Neuron (in vitro differentiated cells): Measurements from ENCODE around the gene MYO1D.

Source experiments
- H2AFZ ChIP-seq: one replicate; pipeline ENCODE4 v1.6.1; 2013; ENCODE audit warnings: low read depth, mild to moderate bottlenecking, inconsistent platforms, low read length, moderate library complexity
- H3K27me3 ChIP-seq: one replicate; pipeline ENCODE4 v1.6.1; 2013; ENCODE audit warnings: low read length; ENCODE audit not compliant: insufficient read depth
- H3K36me3 ChIP-seq: one replicate; pipeline ENCODE4 v1.6.1; 2013; ENCODE audit warnings: low read length; ENCODE audit not compliant: insufficient read depth
- H3K4me1 ChIP-seq: one replicate; pipeline ENCODE4 v1.6.1; 2013; ENCODE audit warnings: low read length; ENCODE audit not compliant: insufficient read depth
- H3K4me3 ChIP-seq: 2 replicates; pipeline ENCODE4 v1.5.1; 2013; ENCODE audit warnings: mild to moderate bottlenecking, low read length, moderate library complexity
- H3K9me3 ChIP-seq: one replicate; pipeline ENCODE4 v1.6.1; 2013; ENCODE audit warnings: low read length

The MYO1D gene

GRCh38 chr17:32819035-32819434 lies 57.9 kb downstream of the MYO1D start:
- H3K9me3 ChIP-seq, result no peaks in the 10 kb centered on the region
- no peak overlapping the region for H3K4me3 ChIP-seq
- peaks cover 3% of the 10 kb centered on the region for H3K27me3 ChIP-seq
- no peaks in the 10 kb centered on the region for H3K4me1 ChIP-seq
- H2AFZ ChIP-seq, result no peak overlapping the region
- no peaks in the 10 kb centered on the region for H3K36me3 ChIP-seq

GRCh38 chr17:32815460-32815859 lies 61.5 kb downstream of the MYO1D start:
- Histone ChIP-seq H2AFZ (no peak overlapping the region), H3K4me3 (no peak overlapping the region), H3K27me3 (peaks cover 3% of the 10 kb centered on the region), H3K4me1 (no peaks in the 10 kb centered on the region), H3K9me3 (no peaks in the 10 kb centered on the region), H3K36me3 (no peaks in the 10 kb centered on the region)

DNA sequence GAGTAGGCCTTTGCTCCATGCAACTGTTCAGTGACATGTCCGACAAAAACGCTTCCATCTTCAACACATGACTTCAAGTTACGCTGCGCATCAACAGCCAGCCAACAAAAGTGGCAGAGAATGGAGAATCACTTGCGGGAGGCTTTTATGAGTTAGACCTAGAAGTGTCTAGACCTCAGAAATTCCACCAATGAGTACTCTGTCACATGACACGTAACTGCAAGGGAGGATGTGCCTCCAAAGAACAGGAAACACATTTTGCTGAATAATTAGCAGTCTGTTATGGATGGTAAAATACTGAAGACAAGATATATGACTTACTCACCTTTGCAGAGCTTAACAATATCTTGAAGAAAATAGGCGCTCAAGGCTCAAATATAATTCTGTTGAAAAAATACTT lies 62.1 kb downstream of the MYO1D start:
- H3K36me3 ChIP-seq, result no peaks in the 10 kb centered on the region
- no peaks in the 10 kb centered on the region for H3K9me3 ChIP-seq
- no peak overlapping the region for H2AFZ ChIP-seq
- no peak overlapping the region for H3K4me3 ChIP-seq
- no peaks in the 10 kb centered on the region for H3K4me1 ChIP-seq
- H3K27me3 ChIP-seq, result peaks cover 3% of the 10 kb centered on the region

- H2AFZ ChIP-seq, result no peak overlapping the region
- no peaks in the 10 kb centered on the region for H3K4me1 ChIP-seq
- H3K36me3 ChIP-seq, result no peaks in the 10 kb centered on the region
- no peaks in the 10 kb centered on the region for H3K9me3 ChIP-seq
- peaks cover under 1% of the 10 kb centered on the region for H3K27me3 ChIP-seq
- no peak overlapping the region for H3K4me3 ChIP-seq
Observed at GRCh38 chr17:32813021-32813420, 63.9 kb downstream of the MYO1D start.

- no peak overlapping the region for H2AFZ ChIP-seq
- H3K27me3 ChIP-seq, result peaks cover 2% of the 10 kb centered on the region
- H3K36me3 ChIP-seq, result no peaks in the 10 kb centered on the region
- no peaks in the 10 kb centered on the region for H3K9me3 ChIP-seq
- no peaks in the 10 kb centered on the region for H3K4me1 ChIP-seq
- no peak overlapping the region for H3K4me3 ChIP-seq
Observed at GRCh38 chr17:32810690-32811089, 66.2 kb downstream of the MYO1D start.

DNA sequence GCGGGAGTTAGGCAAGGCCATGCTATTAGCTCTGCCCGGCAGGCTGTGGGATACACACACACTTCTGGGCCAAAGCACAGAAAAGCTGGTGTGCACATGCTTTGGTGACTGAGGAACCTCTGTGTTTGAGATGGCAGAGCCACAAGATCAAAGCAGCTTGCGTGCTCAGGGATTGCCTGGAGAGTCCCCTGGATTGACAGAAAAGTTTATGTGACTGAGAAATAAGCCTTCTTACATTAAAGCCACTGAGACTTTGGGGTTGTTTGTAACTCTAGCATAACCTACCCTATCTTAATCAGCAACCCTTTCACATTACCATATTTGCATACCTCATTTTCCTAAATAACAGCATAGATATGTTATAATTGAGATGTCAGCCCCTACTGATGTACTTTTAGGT lies 69.3 kb downstream of the MYO1D start:
- no peak overlapping the region for H3K4me3 ChIP-seq
- peaks cover 2% of the 10 kb centered on the region for H3K27me3 ChIP-seq
- H3K36me3 ChIP-seq, result no peaks in the 10 kb centered on the region
- H3K9me3 ChIP-seq, result no peaks in the 10 kb centered on the region
- no peak overlapping the region for H2AFZ ChIP-seq
- no peaks in the 10 kb centered on the region for H3K4me1 ChIP-seq

DNA sequence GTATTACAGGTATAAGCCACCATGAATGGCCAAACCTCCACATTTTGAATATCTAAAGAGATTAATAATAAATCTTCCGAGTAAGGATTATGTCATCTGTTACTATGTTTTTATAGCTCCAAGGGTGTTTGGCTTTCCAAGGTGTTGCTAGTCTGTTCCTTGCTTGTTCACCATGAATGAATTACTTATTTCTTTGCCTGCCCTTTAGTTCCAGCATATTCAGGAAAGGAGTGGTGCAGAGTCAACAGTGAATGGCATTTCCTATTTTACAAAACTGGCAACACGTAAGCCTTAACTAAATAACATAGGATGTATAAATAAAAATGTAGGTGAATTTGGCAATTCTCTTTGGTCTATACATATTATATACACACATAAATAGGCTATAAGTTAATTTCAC lies 70.3 kb downstream of the MYO1D start:
- Histone ChIP-seq H3K4me3 (no peak overlapping the region), H3K27me3 (peaks cover 2% of the 10 kb centered on the region), H2AFZ (no peak overlapping the region), H3K36me3 (no peaks in the 10 kb centered on the region), H3K9me3 (no peaks in the 10 kb centered on the region), H3K4me1 (no peaks in the 10 kb centered on the region)

GRCh38 chr17:32805029-32805976 lies 71.6 kb downstream of the MYO1D start:
- no peak overlapping the region for H3K4me3 ChIP-seq
- no peak overlapping the region for H2AFZ ChIP-seq
- H3K9me3 ChIP-seq, result no peaks in the 10 kb centered on the region
- no peaks in the 10 kb centered on the region for H3K36me3 ChIP-seq
- H3K27me3 ChIP-seq, result peaks cover 2% of the 10 kb centered on the region
- H3K4me1 ChIP-seq, result no peaks in the 10 kb centered on the region

- Histone ChIP-seq H3K4me1 (no peaks in the 10 kb centered on the region), H3K27me3 (peaks cover 2% of the 10 kb centered on the region), H2AFZ (no peak overlapping the region), H3K4me3 (no peak overlapping the region), H3K36me3 (no peaks in the 10 kb centered on the region), H3K9me3 (no peaks in the 10 kb centered on the region)
Observed at GRCh38 chr17:32803544-32803943, 73.4 kb downstream of the MYO1D start.

- Histone ChIP-seq H3K4me1 (no peaks in the 10 kb centered on the region), H3K4me3 (no peak overlapping the region), H3K27me3 (no peaks in the 10 kb centered on the region), H3K9me3 (no peaks in the 10 kb centered on the region), H2AFZ (no peak overlapping the region), H3K36me3 (no peaks in the 10 kb centered on the region)
Observed at GRCh38 chr17:32802306-32802705, 74.6 kb downstream of the MYO1D start.

DNA sequence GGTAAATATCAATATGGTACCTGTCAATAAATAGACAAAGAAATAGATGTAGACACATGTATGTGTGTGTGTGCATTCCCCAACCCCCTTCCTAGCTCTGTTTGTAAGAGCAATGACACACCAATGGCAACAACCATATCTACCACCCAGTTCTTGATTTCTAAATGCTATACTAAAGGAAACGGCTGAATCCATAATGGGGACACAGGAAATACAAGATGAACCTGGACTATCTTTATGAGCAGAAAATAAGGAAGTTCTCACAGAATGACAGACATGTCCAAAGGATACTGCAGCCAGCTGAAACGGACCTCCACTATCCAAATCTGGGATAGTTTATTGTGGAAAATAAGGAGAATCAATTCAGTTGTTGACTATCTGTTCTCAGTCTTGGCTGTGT lies 75.3 kb downstream of the MYO1D start:
- Histone ChIP-seq H3K4me3 (no peak overlapping the region), H3K36me3 (no peaks in the 10 kb centered on the region), H3K9me3 (no peaks in the 10 kb centered on the region), H3K27me3 (no peaks in the 10 kb centered on the region), H2AFZ (no peak overlapping the region), H3K4me1 (no peaks in the 10 kb centered on the region)

GRCh38 chr17:32801193-32801592 lies 75.7 kb downstream of the MYO1D start:
- Histone ChIP-seq H3K36me3 (no peaks in the 10 kb centered on the region), H3K4me1 (no peaks in the 10 kb centered on the region), H3K27me3 (no peaks in the 10 kb centered on the region), H3K9me3 (no peaks in the 10 kb centered on the region), H3K4me3 (no peak overlapping the region), H2AFZ (no peak overlapping the region)

DNA sequence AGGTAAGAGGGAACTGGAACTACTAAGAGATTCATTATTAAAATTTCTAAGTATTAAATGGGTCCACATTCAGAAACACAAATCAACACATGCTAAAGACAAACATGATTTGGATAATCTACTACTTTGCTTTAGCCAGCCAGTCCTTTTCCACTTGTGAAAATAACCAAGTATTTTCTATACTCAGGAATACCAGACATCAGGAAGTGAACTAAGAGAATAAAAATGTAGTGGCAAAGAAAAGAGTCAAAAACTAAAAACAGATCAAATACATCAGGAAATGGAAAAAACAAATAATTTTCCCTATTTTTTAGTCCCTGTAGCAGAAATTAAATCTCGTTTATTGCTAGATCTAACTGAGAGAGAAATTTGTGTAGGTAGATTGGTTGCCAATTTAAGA lies 78.0 kb downstream of the MYO1D start:
- Histone ChIP-seq H3K4me1 (no peaks in the 10 kb centered on the region), H3K4me3 (no peak overlapping the region), H3K36me3 (no peaks in the 10 kb centered on the region), H3K9me3 (no peaks in the 10 kb centered on the region), H3K27me3 (no peaks in the 10 kb centered on the region), H2AFZ (no peak overlapping the region)
